EH (cell line): Measurements from ENCODE around the gene AFAP1L1.
"Not testable (repeated sequence)": the region's sequence is repeated elsewhere in the genome, so short reads cannot be mapped to it uniquely, and the experiment has no call there.

ENCODE experiments used
- DNase-seq: peaks from one replicate; pipeline ENCODE4 v3.0.0-alpha.2; 2015; ENCODE audit warnings: low read depth

The AFAP1L1 gene

GRCh38 chr5:149261246-149261645, 10.4 kb upstream of the AFAP1L1 start:
- DNase-seq, result no peak

DNA sequence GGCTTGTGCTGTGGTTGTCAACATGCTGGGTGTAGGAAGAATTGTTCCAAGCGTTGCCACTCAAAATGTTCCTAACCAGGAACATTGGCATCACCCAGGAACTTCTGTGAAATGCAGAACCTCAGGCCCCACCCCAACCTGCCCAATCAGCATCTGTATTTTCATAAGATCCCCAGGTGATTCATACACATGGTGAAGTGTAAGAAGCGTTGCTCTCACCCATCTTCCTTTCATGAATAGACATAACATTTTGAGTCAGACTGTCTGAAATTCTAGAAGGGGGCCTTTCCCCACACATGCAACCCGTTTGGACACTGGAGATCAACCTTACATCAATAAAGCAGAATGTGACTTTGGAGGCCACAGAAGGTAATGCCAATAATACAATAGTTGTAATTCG, 9.3 kb upstream of the AFAP1L1 start:
- DNase-seq, result no peak

GRCh38 chr5:149264439-149265067, 7.1 kb upstream of the AFAP1L1 start:
- DNase-seq, result no peak

DNA sequence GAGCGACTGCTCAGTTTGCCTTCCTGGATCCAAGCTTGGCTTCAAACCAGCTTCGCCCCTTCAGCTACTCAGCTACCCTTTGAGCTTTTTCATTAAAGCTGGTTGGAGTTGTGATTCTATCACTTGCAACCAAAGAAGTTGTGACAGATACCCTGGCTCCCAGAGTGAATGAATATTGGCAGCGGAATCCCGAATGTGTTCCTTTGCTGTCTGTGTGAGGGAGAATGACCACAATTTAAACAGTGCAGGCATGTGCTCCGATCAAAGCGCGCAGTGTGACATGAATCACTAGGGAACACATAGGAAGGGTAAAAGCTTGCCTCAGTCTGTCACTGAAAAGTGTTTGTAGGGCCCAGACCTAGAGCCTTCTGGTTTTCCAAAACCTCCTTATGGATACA, 6.6 kb upstream of the AFAP1L1 start:
- no peak for DNase-seq

DNA sequence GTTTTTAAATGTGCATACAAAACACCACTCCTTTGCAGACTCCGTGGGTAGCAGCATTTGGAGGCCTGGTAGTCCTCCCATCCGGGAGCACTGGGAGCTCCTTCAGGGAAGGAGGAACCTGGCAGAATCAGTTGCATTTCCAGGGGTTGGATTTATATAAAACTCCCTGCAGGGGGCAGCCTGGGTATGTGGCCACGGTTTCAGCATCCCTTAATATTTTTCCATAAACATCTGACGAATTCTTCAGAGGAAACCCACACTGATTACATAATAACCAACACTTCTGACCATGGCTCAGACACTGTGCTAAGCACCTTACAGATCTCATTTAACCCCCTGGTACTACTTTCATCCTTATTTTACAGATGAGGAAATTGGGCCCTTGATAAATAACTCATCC, 6.1 kb upstream of the AFAP1L1 start:
- DNase-seq, result peak; percentile 65

- DNase-seq, result peak; percentile 25
Observed at GRCh38 chr5:149267241-149267973, 4.3 kb upstream of the AFAP1L1 start.

DNA sequence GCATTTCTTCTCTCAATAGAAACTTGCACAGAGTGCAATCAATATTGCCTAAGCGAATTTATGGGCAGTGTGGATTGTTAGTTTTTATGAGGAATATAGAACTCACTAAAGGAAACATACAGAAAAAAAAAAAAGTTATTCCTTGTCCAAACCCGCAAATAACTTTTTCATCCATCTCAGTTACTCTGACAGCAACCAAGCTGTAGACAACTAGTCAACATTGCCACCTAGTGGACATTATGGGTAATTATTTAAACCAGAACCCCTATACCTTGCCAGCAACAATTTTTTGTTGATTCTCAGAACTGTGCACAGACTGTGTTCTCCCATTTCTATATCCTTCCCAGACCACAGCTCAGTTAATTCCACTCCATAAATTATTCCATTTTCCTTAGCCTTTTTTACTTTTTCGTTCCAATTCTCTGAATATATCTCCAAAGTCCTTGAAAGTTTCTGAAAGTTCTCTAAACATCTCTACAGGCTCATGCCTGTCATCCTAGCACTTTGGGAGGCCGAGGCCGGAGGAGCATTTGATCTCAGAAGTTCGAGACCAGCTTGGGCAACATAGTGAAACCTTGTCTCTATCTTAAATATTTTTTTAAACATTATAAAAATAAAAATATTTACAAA, 2.6 kb upstream of the AFAP1L1 start:
- peak; percentile 75 for DNase-seq

GRCh38 chr5:149271195-149271715, 404 bp upstream of the AFAP1L1 start:
- DNase-seq, result no peak

DNA sequence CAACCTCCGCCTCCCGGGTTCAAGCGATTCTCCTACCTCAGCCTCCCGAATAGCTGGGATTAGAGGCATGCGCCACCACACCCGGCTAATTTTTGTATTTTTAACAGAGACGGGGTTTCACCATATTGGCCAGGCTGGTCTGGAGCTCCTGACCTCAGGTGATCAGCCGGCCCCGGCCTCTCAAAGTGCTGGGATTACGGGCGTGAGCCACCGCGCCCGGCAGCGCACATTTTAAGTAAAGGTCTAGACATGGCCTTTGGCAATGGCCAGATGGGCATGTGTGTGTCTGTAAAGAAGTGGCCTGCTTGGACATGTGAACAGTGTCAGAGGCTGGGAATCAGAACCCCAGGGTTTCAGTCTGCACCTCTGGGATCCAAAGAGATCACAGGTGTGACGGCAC, 1.1 kb downstream of the AFAP1L1 start:
- not testable (repeated sequence) for DNase-seq

GRCh38 chr5:149273237-149273636, 1.6 kb downstream of the AFAP1L1 start:
- DNase-seq, result no peak

DNA sequence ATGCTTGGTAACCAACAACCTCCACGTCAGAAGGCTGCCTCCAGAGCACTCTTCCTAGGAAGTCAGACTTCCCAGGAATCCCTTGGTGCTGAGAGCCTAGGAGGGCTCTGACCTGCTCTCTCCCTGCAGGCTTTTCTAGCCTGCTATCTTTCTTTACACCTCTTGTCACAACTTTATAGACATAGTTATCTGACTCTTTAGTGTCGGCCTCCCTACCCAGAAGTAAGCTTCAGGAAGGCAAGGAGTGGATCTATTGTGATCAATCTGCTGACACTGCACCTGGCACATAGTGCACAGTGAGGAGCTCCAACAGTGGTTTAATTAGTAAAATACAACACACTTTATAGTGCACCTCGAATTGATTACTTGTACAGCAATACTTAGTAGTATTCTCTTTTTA, 2.3 kb downstream of the AFAP1L1 start:
- DNase-seq, result no peak

- no peak for DNase-seq
Observed at GRCh38 chr5:149274939-149275338, 3.3 kb downstream of the AFAP1L1 start.

DNA sequence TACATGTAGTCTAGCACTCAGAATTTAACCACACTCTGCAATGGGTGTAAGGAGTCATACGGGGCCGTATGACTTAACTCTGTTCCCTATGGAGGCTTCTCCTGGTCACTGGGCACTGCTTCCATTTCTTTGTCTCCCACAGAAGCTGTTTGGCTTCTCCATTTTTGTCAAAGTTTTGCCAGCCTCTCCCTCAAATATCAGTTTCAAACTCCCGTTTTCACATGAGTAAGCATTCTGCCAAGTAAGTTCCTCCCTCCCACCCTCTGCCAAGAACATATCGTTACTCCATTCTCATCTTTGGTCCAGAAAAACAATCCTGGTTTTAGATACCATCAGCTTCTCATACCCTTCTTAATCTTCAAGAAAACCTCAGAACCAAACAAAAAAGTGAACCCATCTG, 6.1 kb downstream of the AFAP1L1 start:
- DNase-seq, result no peak

DNA sequence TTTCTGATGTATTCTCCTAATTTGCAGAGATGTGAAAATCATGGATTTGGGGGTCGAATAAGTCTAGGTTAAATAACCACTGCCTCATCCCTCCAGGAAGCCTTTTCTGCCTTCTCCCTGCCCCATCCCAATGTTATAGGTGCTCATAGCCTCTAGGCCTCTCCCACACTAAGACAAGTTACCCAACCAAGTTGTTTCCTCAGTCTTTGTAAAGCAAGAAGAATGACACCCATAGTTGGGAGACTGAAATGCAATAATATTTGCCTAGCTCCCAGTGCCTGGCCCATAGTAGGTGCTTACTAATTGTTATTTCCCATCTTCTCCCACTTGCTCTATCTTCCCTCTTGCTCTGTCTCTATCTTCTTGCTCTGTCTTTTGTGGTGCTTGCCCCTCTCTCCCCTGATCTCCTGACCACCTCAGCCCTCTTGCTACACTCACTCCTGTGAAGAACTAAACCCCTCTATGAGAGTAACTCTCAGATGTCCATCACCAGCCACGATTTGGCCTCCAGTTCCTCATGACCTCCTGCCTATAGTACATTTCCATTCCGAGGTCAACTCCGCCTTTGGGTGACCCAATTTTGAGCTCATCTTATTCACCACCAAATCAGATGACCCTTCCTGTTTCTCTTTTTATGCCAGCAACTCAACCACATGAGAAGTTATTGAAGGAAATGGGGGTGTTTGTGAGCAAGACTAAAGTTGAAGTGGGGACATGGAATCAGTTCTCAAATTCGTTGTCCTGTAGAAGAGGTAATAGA, 7.0 kb downstream of the AFAP1L1 start:
- DNase-seq, result no peak

- no peak for DNase-seq
Observed at GRCh38 chr5:149279661-149280060, 8.0 kb downstream of the AFAP1L1 start.

DNA sequence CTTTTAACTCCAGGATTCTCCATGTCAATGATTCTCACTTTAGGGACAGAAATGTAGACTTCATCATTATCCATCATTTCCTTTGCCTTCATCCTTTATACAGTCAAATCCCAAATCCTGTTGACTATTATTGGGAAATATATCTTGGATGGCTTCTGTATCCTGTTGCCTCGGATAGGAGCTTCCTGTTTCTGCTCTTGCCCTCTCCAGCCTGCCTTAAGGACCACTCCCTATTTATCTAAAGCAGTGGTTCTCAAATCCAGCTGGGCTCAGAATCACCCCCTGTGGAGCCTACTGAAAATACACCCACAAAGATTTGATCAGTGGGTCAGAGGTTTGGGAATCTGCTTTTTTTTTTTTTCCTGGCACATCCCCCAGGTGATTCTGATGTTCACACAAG, 8.5 kb downstream of the AFAP1L1 start:
- no peak for DNase-seq

DNA sequence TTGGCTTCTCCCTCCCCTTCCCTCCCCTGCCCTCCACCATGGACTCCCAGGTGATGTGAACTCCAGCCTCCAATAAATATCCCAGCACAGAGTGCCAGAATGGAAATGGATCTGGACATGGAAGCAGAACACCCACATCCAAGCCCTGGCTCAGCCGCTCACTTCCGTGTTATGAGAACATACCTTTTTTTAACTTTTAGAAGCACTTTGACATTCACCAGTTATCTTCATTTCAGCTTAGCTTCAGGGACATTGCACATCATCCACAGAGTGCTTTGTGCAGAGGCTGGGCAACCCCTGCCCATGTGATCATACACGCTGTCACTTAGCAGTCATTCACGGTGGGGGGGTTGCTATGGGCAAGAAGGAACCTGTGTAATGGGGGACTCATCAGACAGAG, 9.1 kb downstream of the AFAP1L1 start:
- no peak for DNase-seq

GRCh38 chr5:149282027-149282965, 10.6 kb downstream of the AFAP1L1 start:
- DNase-seq, result no peak

DNA sequence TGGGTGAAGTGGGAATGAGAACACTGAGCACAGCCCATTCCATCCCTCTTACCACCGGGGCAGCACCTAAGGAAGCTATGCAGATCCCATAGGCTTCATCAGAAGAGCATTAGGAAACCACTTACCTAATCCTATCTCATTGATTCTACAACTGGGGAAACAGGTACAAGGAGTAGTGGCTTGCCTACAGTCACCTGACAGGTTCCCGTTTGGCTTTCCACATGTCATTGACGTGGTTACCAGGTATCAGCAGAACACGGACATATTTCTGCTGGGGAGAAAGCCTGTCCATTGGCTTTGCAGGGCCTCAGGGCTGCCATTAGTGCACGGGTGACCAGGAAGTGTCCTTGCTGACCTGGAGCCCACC, 11.3 kb downstream of the AFAP1L1 start:
- no peak for DNase-seq

- no peak for DNase-seq
Observed at GRCh38 chr5:149283626-149284480, 12.2 kb downstream of the AFAP1L1 start.
